ENCODE data around the gene TAP2. TPM values are rescaled to one million over a fixed set of nuclear protein-coding genes. Genes with fewer than 3 reads are reported as not detected.

TAP2 gene
- total RNA-seq, 2 donors from 2014 or later: 9.6 to 17.3 TPM

DNA sequence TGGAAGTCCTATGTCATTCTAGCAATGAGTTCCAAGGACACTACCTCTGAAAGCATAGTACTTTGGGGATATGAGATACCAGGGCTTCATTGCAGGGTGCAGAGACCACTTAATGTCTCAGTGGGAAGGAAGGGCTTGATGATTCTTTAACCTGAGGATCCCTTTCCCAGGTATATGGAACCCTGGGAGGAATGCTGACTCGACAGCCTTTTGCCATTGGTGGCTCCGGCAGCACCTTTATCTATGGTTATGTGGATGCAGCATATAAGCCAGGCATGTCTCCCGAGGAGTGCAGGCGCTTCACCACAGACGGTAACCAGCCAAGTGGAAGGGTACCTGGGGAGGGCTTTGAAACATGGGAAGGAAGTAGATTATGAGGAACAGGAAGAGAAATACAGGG is 19.7 kb upstream of the TAP2 start:
- Histone ChIP-seq H3K36me3 (no peaks in the 10 kb centered on the region), H3K4me1 (ENCODE audit: control insufficient read depth in 1 of 2, low read depth in 2 of 2) (peaks cover 5 to 9% of the 10 kb centered on the region in 2 donors), H3K9me3 (no peaks in the 10 kb centered on the region), H3K27ac (no peak overlapping the region), H3K27me3 (replicated peaks; ENCODE audit: insufficient read depth) (no peaks in the 10 kb centered on the region), H3K4me3 (no peak overlapping the region)
- TF ChIP-seq, protein P1, sequence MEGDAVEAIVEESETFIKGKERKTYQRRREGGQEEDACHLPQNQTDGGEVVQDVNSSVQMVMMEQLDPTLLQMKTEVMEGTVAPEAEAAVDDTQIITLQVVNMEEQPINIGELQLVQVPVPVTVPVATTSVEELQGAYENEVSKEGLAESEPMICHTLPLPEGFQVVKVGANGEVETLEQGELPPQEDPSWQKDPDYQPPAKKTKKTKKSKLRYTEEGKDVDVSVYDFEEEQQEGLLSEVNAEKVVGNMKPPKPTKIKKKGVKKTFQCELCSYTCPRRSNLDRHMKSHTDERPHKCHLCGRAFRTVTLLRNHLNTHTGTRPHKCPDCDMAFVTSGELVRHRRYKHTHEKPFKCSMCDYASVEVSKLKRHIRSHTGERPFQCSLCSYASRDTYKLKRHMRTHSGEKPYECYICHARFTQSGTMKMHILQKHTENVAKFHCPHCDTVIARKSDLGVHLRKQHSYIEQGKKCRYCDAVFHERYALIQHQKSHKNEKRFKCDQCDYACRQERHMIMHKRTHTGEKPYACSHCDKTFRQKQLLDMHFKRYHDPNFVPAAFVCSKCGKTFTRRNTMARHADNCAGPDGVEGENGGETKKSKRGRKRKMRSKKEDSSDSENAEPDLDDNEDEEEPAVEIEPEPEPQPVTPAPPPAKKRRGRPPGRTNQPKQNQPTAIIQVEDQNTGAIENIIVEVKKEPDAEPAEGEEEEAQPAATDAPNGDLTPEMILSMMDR (IDR thresholded peaks at IDR 0.05): no peak
- ATAC-seq (ENCODE audit: insufficient number of reproducible peaks, low FRiP score, low read depth) (no peak), DNase-seq (ENCODE audit: low spot score) (no peak)

GRCh38 chr6:32857156-32857891 is 18.8 kb upstream of the TAP2 start:
- Histone ChIP-seq H3K4me3 (no peak overlapping the region), H3K27me3 (replicated peaks; ENCODE audit: insufficient read depth) (no peaks in the 10 kb centered on the region), H3K36me3 (no peaks in the 10 kb centered on the region), H3K4me1 (ENCODE audit: control insufficient read depth in 1 of 2, low read depth in 2 of 2) (peaks cover 7 to 10% of the 10 kb centered on the region in 2 donors), H3K9me3 (no peaks in the 10 kb centered on the region), H3K27ac (no peak overlapping the region)
- ATAC-seq (ENCODE audit: insufficient number of reproducible peaks, low FRiP score, low read depth) (no peak), DNase-seq (ENCODE audit: low spot score) (no peak)
- TF ChIP-seq, protein P1 (IDR thresholded peaks at IDR 0.05): no peak

DNA sequence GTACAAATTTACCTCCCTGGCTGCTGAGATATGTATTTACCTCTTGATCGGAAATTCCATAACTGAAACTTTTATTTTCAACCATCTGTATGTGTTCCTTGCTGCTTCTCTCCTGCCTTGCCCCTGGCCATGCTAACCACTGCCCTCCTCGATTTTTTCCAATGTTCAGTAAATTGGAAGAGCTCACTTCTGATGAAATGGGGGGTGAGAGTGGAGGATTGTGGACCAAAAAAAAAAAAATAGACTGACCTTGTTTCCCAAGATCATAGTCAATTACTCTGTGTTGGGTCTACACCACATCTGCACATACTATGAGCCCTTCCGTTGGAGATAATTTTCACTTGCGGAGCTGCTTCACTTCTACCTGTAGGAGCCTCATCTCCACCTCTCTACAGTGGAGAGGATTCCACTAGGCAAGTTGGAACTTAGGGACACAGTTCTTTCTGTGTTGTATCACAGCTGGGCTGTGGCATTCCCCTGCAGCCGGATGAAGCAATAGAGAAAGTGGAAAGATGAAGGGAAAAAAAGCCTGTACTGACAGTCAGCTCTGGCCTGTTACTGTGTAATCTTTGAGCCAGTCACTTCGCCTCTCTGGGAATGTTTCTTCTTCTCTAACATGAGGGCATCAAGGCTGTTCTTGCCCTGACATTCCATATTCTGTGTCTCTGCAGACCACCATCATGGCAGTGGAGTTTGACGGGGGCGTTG is 17.1 kb upstream of the TAP2 start:
- Histone ChIP-seq H3K4me1 (ENCODE audit: control insufficient read depth in 1 of 2, low read depth in 2 of 2) (peaks cover 17 to 25% of the 10 kb centered on the region in 2 donors), H3K9me3 (no peaks in the 10 kb centered on the region), H3K36me3 (no peaks in the 10 kb centered on the region), H3K27me3 (replicated peaks; ENCODE audit: insufficient read depth) (no peaks in the 10 kb centered on the region), H3K27ac (no peak overlapping the region), H3K4me3 (no peak overlapping the region)
- ATAC-seq (ENCODE audit: insufficient number of reproducible peaks, low FRiP score, low read depth): no peak
- TF ChIP-seq, protein P1 (IDR thresholded peaks at IDR 0.05): no peak
- DNase-seq (ENCODE audit: low spot score): no peak

DNA sequence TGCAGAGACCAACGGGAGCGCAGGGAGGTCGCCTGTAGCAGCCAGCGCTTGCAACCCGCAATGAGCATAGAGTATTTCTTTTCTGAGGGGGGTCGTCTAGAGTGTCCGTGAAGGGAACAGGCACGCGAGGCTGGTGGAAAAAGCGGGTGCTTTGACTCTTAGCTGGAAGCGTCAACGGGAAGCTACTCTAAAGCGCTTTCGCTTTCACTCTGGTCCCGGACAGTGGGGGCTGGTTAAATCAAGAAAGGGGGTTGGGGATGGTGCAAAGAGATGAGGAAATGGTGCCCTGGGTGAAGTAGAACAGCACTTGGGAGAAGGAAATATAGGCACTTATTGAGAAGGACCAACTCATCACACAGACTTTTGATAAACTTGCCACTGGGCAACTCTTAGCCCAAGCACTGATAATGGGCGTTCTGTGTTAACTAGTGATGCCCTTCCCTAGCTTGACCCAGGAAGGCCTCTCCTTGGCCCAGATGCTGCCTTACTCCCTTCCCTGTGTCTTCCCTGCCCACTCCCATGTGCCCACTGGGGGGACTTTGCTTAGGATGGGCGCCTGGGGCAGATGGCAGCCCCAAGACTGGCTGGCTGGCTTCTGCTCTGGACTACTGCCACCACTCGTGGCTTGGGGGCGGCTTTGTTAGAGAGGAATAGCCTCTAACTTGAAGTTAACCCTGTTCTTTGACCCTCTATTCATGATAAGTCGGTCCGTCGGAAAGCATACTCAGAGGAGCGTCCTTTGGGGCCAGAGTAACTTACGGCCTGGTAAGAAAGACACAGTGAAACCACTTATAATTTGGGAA is 16.0 kb upstream of the TAP2 start:
- TF ChIP-seq, protein P1 (IDR thresholded peaks at IDR 0.05): no peak
- H3K36me3 ChIP-seq: no peaks in the 10 kb centered on the region
- no peak for DNase-seq (ENCODE audit: low spot score)

More for the DNA sequence above, 16.0 kb upstream of the TAP2 start:
- Histone ChIP-seq H3K9me3 (no peaks in the 10 kb centered on the region), H3K27me3 (replicated peaks; ENCODE audit: insufficient read depth) (no peaks in the 10 kb centered on the region), H3K27ac (peak overlapping the region; percentile 88 to 91), H3K4me1 (ENCODE audit: control insufficient read depth in 1 of 2, low read depth in 2 of 2) (peaks cover 17 to 25% of the 10 kb centered on the region in 2 donors), H3K4me3 (peak overlapping the region; percentile 78)
- no peak for ATAC-seq (ENCODE audit: insufficient number of reproducible peaks, low FRiP score, low read depth)

Data from thoracic aorta (tissue), 2 donors.